Body of pancreas (tissue), 4 donors: ENCODE data around the gene ARPP21.

Experiments used
- CTCF ChIP-seq, 7 experiments: fragments of 450-650 bp in 4 of 7; fragments of 200-600 bp in 3 of 7; sonication (generic) in 3 of 7; IDR thresholded peaks; one replicate each; pipeline ENCODE4 v1.5.1; 2016 to 2019; ENCODE audit warnings: antibody characterized with exemption in 7 of 7
- POLR2A ChIP-seq, 3 donors: fragments of 450-650 bp; IDR thresholded peaks; one replicate each; pipeline ENCODE4 v1.6.1; 2016; ENCODE audit warnings: antibody characterized with exemption in 3 of 3, mild to moderate bottlenecking in 2 of 3

GRCh38 chr3:35647461-35647860 lies 8.1 kb downstream of the ARPP21 start:
- TF ChIP-seq POLR2A (IDR thresholded peaks at IDR 0.05) (no peak), CTCF (IDR thresholded peaks at IDR 0.05) (no peak)
